Activated T-cell treated with anti-CD3 and anti-CD28 coated beads, Interleukin-2, amount 50 U/mL, for 4 hours (primary cell): Measurements from ENCODE around the gene CNTFR. TPM values are rescaled to one million over a fixed set of nuclear protein-coding genes. Genes with fewer than 3 reads are reported as not detected.

Experiments used
- ATAC-seq, 2 donors: fragments of 200-7000 bp; cut with Tn5 transposase; one replicate each; pipeline ENCODE4 v1.10.0; 2021
- DNase-seq: peaks from one replicate; pipeline ENCODE4 v3.0.0-alpha.2; 2020
- H3K27me3 Mint-ChIP-seq: one replicate; pipeline ENCODE4 v1.8.0; 2021; ENCODE audit warnings: low read depth, mixed read lengths
- H3K36me3 Mint-ChIP-seq: one replicate; pipeline ENCODE4 v1.8.0; 2022; ENCODE audit warnings: mixed read lengths; ENCODE audit not compliant: insufficient read depth
- H3K4me1 Mint-ChIP-seq: one replicate; pipeline ENCODE4 v1.8.0; 2021; ENCODE audit warnings: low read depth, mixed read lengths
- H3K4me3 Mint-ChIP-seq: one replicate; pipeline ENCODE4 v1.8.0; 2021; ENCODE audit warnings: mild to moderate bottlenecking, moderate library complexity, mixed read lengths
- H3K9me3 Mint-ChIP-seq: one replicate; pipeline ENCODE4 v1.8.0; 2021; ENCODE audit warnings: mixed read lengths
- total RNA-seq, 3 donors: library from RNA; stranded (reverse); gene quantifications; one replicate each; pipeline ENCODE4 v1.2.1, GENCODE V29; 2021

Gene CNTFR
- total RNA-seq, 3 donors from 2014 or later: 0.18 TPM; not detected in 2

- Mint-ChIP-seq H3K4me3 (no peak overlapping the region), H3K36me3 (no peaks in the 10 kb centered on the region), H3K27me3 (peaks cover 55% of the 10 kb centered on the region), H3K9me3 (no peaks in the 10 kb centered on the region), H3K4me1 (peaks cover 6% of the 10 kb centered on the region)
- ATAC-seq (no peak), DNase-seq (no peak)
Observed at GRCh38 chr9:34575241-34575640, 14.3 kb downstream of the CNTFR start.

GRCh38 chr9:34574571-34574970, 15.0 kb downstream of the CNTFR start:
- H3K4me1 Mint-ChIP-seq: peaks cover 6% of the 10 kb centered on the region
- DNase-seq: no peak

GRCh38 chr9:34573599-34574325, 15.8 kb downstream of the CNTFR start:
- H3K4me1 Mint-ChIP-seq: peaks cover 4% of the 10 kb centered on the region
- H3K36me3 Mint-ChIP-seq: no peaks in the 10 kb centered on the region
- H3K27me3 Mint-ChIP-seq: peaks cover 47% of the 10 kb centered on the region
- H3K4me3 Mint-ChIP-seq: no peak overlapping the region
- H3K9me3 Mint-ChIP-seq: no peaks in the 10 kb centered on the region
- ATAC-seq: no peak
- DNase-seq: no peak

More at GRCh38 chr9:34574571-34574970, 15.0 kb downstream of the CNTFR start:
- Mint-ChIP-seq H3K27me3 (peaks cover 53% of the 10 kb centered on the region), H3K9me3 (no peaks in the 10 kb centered on the region), H3K4me3 (no peak overlapping the region), H3K36me3 (no peaks in the 10 kb centered on the region)
- no peak for ATAC-seq

DNA sequence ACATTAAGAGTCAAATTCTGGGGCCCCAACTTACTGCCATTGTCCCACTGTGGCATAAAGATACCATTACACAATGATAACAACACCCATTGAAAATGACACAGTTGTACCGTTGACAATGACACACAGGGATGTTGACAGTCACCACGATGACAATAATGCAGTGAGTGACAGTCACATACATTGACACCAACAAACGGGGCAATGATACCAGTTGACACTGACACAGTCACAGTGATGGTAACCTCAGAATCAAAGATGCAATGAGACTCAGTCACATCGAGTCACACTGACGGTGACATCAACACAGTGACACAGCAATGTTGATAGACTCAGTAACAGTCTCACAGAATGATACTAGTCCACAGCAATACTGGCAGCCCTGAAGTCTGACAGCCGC, 16.9 kb downstream of the CNTFR start:
- H3K9me3 Mint-ChIP-seq: no peaks in the 10 kb centered on the region
- no peak overlapping the region for H3K4me3 Mint-ChIP-seq
- peaks cover 4% of the 10 kb centered on the region for H3K4me1 Mint-ChIP-seq
- no peaks in the 10 kb centered on the region for H3K36me3 Mint-ChIP-seq
- peaks cover 47% of the 10 kb centered on the region for H3K27me3 Mint-ChIP-seq
- DNase-seq (no peak), ATAC-seq (peak; percentile 32 to 57)

- Mint-ChIP-seq H3K4me3 (no peak overlapping the region), H3K4me1 (no peaks in the 10 kb centered on the region)
Observed at GRCh38 chr9:34572092-34572491, 17.4 kb downstream of the CNTFR start.

GRCh38 chr9:34571481-34571810, 18.1 kb downstream of the CNTFR start:
- H3K4me1 Mint-ChIP-seq: no peaks in the 10 kb centered on the region
- DNase-seq (no peak), ATAC-seq (no peak)
- no peaks in the 10 kb centered on the region for H3K9me3 Mint-ChIP-seq
- H3K4me3 Mint-ChIP-seq: no peak overlapping the region
- H3K27me3 Mint-ChIP-seq: peaks cover 47% of the 10 kb centered on the region
- H3K36me3 Mint-ChIP-seq: no peaks in the 10 kb centered on the region

More at GRCh38 chr9:34572092-34572491, 17.4 kb downstream of the CNTFR start:
- Mint-ChIP-seq H3K36me3 (no peaks in the 10 kb centered on the region), H3K27me3 (peaks cover 46% of the 10 kb centered on the region), H3K9me3 (no peaks in the 10 kb centered on the region)
- no peak for DNase-seq
- no peak for ATAC-seq

GRCh38 chr9:34570809-34571480, 18.6 kb downstream of the CNTFR start:
- Mint-ChIP-seq H3K27me3 (peaks cover 44% of the 10 kb centered on the region), H3K4me1 (no peaks in the 10 kb centered on the region), H3K4me3 (no peak overlapping the region), H3K36me3 (no peaks in the 10 kb centered on the region), H3K9me3 (no peaks in the 10 kb centered on the region)
- no peak for DNase-seq
- ATAC-seq: no peak

- H3K4me1 Mint-ChIP-seq: no peaks in the 10 kb centered on the region
- H3K27me3 Mint-ChIP-seq: peaks cover 40% of the 10 kb centered on the region
- H3K4me3 Mint-ChIP-seq: no peak overlapping the region
- ATAC-seq: no peak
- H3K9me3 Mint-ChIP-seq: no peaks in the 10 kb centered on the region
- no peak for DNase-seq
- no peaks in the 10 kb centered on the region for H3K36me3 Mint-ChIP-seq
Observed at GRCh38 chr9:34570376-34570775, 19.1 kb downstream of the CNTFR start.

GRCh38 chr9:34568774-34569173, 20.8 kb downstream of the CNTFR start:
- Mint-ChIP-seq H3K4me3 (no peak overlapping the region), H3K27me3 (peaks cover 39% of the 10 kb centered on the region), H3K36me3 (no peaks in the 10 kb centered on the region), H3K9me3 (no peaks in the 10 kb centered on the region), H3K4me1 (no peaks in the 10 kb centered on the region)
- ATAC-seq (no peak), DNase-seq (no peak)

- H3K4me1 Mint-ChIP-seq: no peaks in the 10 kb centered on the region
Observed at GRCh38 chr9:34568133-34568532, 21.4 kb downstream of the CNTFR start.

DNA sequence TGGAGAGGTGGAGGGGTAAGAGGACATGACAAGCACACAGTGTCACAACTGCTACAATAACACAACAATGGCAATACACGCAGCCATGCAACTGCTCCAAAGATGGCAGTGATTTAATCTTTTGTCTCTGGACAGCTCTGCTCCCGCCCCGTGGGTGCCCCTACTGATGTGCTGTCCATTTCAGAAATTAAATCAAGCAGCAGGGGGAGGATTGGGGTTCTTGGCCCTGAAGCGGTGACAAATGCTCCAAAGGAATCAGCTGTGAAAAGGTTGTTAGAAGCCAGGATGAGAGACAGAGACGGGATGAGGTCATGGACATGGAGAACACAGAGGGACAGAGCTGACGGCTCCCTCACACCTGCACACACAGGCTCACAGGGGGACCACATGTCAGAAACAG, 22.6 kb downstream of the CNTFR start:
- H3K4me1 Mint-ChIP-seq: no peaks in the 10 kb centered on the region
- DNase-seq: no peak
- H3K9me3 Mint-ChIP-seq: no peaks in the 10 kb centered on the region
- H3K36me3 Mint-ChIP-seq: no peaks in the 10 kb centered on the region
- ATAC-seq: no peak
- H3K4me3 Mint-ChIP-seq: no peak overlapping the region
- H3K27me3 Mint-ChIP-seq: peaks cover 38% of the 10 kb centered on the region

More at GRCh38 chr9:34568133-34568532, 21.4 kb downstream of the CNTFR start:
- H3K9me3 Mint-ChIP-seq: no peaks in the 10 kb centered on the region
- H3K36me3 Mint-ChIP-seq: no peaks in the 10 kb centered on the region
- ATAC-seq: no peak
- no peak for DNase-seq
- no peak overlapping the region for H3K4me3 Mint-ChIP-seq
- H3K27me3 Mint-ChIP-seq: peaks cover 39% of the 10 kb centered on the region

- Mint-ChIP-seq H3K36me3 (no peaks in the 10 kb centered on the region), H3K9me3 (peaks cover 3% of the 10 kb centered on the region), H3K4me1 (no peaks in the 10 kb centered on the region), H3K4me3 (no peak overlapping the region), H3K27me3 (peaks cover 36% of the 10 kb centered on the region)
- no peak for ATAC-seq
- no peak for DNase-seq
Observed at GRCh38 chr9:34566322-34566721, 23.2 kb downstream of the CNTFR start.

DNA sequence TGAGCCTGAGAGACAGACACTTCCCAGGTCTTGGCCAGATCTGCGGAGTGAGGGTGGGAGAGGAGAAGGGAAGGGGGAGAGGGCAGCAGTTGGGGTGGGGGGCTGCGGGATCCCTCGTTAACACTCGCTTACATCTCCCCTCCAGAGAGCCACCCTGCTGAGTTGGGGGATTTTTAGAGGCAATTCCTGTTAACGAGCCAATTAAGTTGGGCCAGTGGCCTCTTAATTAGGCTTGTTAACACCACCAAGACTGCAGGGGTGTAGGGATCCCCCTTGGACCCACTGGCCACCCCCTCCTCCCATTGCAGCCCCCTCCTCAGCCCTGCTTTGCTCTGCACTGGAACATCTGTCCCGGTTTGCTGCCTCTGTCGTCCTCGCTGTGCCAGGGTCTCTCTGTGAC, 23.7 kb downstream of the CNTFR start:
- no peaks in the 10 kb centered on the region for H3K4me1 Mint-ChIP-seq
- peaks cover 36% of the 10 kb centered on the region for H3K27me3 Mint-ChIP-seq
- no peak for DNase-seq
- no peak for ATAC-seq
- H3K4me3 Mint-ChIP-seq: no peak overlapping the region
- H3K36me3 Mint-ChIP-seq: no peaks in the 10 kb centered on the region
- peaks cover 3% of the 10 kb centered on the region for H3K9me3 Mint-ChIP-seq

GRCh38 chr9:34564617-34565016, 24.9 kb downstream of the CNTFR start:
- Mint-ChIP-seq H3K4me1 (no peaks in the 10 kb centered on the region), H3K9me3 (peaks cover 3% of the 10 kb centered on the region), H3K27me3 (peaks cover 40% of the 10 kb centered on the region), H3K36me3 (no peaks in the 10 kb centered on the region), H3K4me3 (no peak overlapping the region)
- no peak for DNase-seq
- ATAC-seq: no peak

- Mint-ChIP-seq H3K4me3 (no peak overlapping the region), H3K4me1 (no peaks in the 10 kb centered on the region), H3K9me3 (peaks cover 3% of the 10 kb centered on the region), H3K36me3 (no peaks in the 10 kb centered on the region), H3K27me3 (peaks cover 45% of the 10 kb centered on the region)
- ATAC-seq: no peak
- no peak for DNase-seq
Observed at GRCh38 chr9:34563262-34563661, 26.3 kb downstream of the CNTFR start.
